ENCODE measurements around the gene DHRSX.

- TF ChIP-seq ZNF274 (IDR thresholded peaks at IDR 0.05; ENCODE audit: low read depth, low read length) (no peak), YY1 (IDR thresholded peaks at IDR 0.05; ENCODE audit: insufficient read depth, insufficient read length) (no peak), SUZ12 (IDR thresholded peaks at IDR 0.05; ENCODE audit: extremely low read depth, insufficient read depth, insufficient read length) (no peak)
Observed at GRCh38 chrX:2320089-2320488, 180.7 kb downstream of the DHRSX start.
